Peyer's patch (tissue), 4 donors: ENCODE data around the gene ADD2. TPM values are rescaled to one million over a fixed set of nuclear protein-coding genes. Genes with fewer than 3 reads are reported as not detected.

Source experiments
- DNase-seq, 3 donors: peaks; one replicate each; pipeline ENCODE4 v3.0.0-alpha.2; 2017 to 2019
- H3K27ac ChIP-seq, 4 donors: fragments of 200-600 bp; sonication (generic); one replicate each; pipeline ENCODE4 v1.5.1; 2016 to 2019
- H3K27me3 ChIP-seq, 2 donors: fragments of 200-600 bp; sonication (generic); one replicate each; pipeline ENCODE4 v1.5.1; 2019
- H3K36me3 ChIP-seq, 3 donors: fragments of 200-600 bp; sonication (generic); one replicate each; pipeline ENCODE4 v1.5.1; 2016 to 2019
- H3K4me1 ChIP-seq, 4 donors: fragments of 200-600 bp; sonication (generic); one replicate each; pipeline ENCODE4 v1.5.1; 2016 to 2019
- H3K4me3 ChIP-seq, 4 donors: fragments of 200-600 bp; sonication (generic); 1 replicate in 3 of 4; 2 replicates in 1 of 4; pipeline ENCODE4 v1.5.1; 2016 to 2019; ENCODE audit warnings: mild to moderate bottlenecking in 1 of 4
- H3K9me3 ChIP-seq, 4 donors: fragments of 200-600 bp; sonication (generic); one replicate each; pipeline ENCODE4 v1.5.1; 2016 to 2019; ENCODE audit warnings: mild to moderate bottlenecking in 1 of 4
- POLR2A ChIP-seq, 2 donors: fragments of 450-650 bp; IDR thresholded peaks; one replicate each; pipeline ENCODE4 v1.5.1; 2017; ENCODE audit warnings: antibody characterized with exemption in 2 of 2, mild to moderate bottlenecking in 2 of 2, moderate library complexity in 2 of 2
- total RNA-seq, 4 donors: library from RNA; depleted of rRNA; stranded (reverse); fragments of >200 nt; gene quantifications; one replicate each; pipeline ENCODE4 v1.1.0, GENCODE V29; 2016
- TF ChIP-seq, protein P1 (sequence below), 6 experiments: fragments of 450-650 bp in 4 of 6; fragments of 200-600 bp in 2 of 6; sonication (generic) in 1 of 6; IDR thresholded peaks; one replicate each; pipeline ENCODE4 v1.5.1; 2017 to 2019; ENCODE audit warnings: antibody characterized with exemption in 6 of 6, mild to moderate bottlenecking in 3 of 6, moderate library complexity in 1 of 6

The ADD2 gene
- total RNA-seq, 4 donors from 2014 or later: 0.28 to 14.0 (median 1.7) TPM; not detected in 1

DNA sequence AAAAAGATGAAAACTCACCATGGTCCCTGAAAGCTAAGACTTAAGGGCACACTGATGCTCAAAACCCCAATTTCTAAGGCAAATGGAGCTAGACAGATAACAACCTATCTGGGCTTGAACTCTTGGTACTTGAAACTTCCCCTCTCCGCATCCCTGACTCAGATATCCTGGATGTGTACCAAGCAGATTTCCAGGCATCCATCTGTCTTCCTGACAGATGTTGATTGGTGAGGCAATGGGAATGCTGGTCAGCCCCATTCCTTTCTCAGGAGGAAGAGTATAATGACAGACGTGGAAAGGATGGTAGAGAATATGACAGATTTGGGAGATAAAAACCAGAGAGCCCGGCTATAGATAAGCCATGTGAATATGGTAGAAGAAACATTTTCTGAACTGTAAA lies 69.2 kb downstream of the ADD2 start:
- no peaks in the 10 kb centered on the region for H3K36me3 ChIP-seq
- no peaks in the 10 kb centered on the region for H3K9me3 ChIP-seq
- no peak overlapping the region for H3K4me3 ChIP-seq
- no peak overlapping the region for H3K27ac ChIP-seq
- no peak for DNase-seq
- no peak for TF ChIP-seq POLR2A (IDR thresholded peaks at IDR 0.05)
- TF ChIP-seq, protein P1, sequence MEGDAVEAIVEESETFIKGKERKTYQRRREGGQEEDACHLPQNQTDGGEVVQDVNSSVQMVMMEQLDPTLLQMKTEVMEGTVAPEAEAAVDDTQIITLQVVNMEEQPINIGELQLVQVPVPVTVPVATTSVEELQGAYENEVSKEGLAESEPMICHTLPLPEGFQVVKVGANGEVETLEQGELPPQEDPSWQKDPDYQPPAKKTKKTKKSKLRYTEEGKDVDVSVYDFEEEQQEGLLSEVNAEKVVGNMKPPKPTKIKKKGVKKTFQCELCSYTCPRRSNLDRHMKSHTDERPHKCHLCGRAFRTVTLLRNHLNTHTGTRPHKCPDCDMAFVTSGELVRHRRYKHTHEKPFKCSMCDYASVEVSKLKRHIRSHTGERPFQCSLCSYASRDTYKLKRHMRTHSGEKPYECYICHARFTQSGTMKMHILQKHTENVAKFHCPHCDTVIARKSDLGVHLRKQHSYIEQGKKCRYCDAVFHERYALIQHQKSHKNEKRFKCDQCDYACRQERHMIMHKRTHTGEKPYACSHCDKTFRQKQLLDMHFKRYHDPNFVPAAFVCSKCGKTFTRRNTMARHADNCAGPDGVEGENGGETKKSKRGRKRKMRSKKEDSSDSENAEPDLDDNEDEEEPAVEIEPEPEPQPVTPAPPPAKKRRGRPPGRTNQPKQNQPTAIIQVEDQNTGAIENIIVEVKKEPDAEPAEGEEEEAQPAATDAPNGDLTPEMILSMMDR (IDR thresholded peaks at IDR 0.05): no peak
- H3K27me3 ChIP-seq: no peaks in the 10 kb centered on the region
- no peaks in the 10 kb centered on the region for H3K4me1 ChIP-seq

DNA sequence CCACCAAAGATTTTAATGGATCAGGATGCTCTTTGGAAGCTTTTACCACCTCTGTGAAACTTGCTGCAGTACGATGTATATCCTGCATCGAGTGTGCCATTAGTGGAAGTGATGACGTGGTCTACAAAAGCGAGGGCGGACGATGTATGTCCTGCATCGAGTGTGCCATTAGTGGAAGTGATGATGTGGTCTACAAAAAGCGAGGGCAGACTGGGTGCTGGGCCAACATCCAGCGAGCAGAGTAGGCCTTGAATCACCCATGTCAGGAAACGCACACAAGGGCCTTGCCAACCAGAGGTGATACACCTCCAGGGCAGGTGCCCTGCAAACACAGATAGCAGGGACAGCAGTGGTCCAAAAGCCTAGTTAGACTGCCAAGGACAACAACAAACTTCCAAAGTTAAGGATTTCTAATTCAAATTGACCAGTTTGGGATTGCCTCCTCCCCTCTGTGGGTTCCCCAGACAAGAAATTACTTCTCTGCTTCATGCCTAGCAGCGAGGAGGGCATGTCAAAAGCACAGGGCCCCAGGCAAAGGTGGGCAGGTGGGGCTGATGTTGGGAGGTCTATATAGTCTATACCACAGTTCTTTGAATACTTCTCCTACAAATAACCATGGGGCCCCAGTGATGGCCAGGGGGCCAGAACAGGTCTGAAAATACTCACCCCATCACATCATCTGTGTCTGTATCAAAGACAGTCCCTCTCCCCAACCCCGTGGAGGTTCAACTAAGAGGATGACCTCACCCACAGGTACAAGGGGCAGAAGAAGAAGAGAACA lies 70.2 kb downstream of the ADD2 start:
- Histone ChIP-seq H3K36me3 (no peaks in the 10 kb centered on the region), H3K4me3 (no peak overlapping the region), H3K4me1 (no peaks in the 10 kb centered on the region), H3K27me3 (no peaks in the 10 kb centered on the region), H3K27ac (no peak overlapping the region), H3K9me3 (no peaks in the 10 kb centered on the region)
- TF ChIP-seq, protein P1 (IDR thresholded peaks at IDR 0.05): no peak
- no peak for TF ChIP-seq POLR2A (IDR thresholded peaks at IDR 0.05)
- no peak for DNase-seq

DNA sequence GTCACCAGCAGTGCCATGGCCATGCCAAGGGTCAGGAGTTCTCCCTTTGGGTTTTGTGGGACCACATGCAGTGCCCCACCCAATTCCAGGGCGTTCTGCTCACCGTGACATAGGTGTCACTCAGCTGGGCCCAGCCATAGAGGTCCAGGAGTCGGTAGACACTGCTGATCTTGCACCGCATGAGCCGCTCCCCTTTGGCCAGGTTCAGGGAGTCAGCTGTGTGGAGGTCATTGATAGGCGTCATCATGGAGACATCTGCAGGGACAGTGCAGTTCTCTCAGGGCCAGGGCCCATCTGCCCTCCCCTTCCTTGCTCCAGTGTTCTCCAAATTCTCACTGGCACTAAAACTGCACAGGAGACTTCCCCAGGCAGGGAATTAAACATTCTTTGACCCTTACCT lies 71.9 kb downstream of the ADD2 start:
- Histone ChIP-seq H3K4me3 (no peak overlapping the region), H3K4me1 (no peaks in the 10 kb centered on the region), H3K27me3 (no peaks in the 10 kb centered on the region), H3K9me3 (no peaks in the 10 kb centered on the region), H3K36me3 (no peaks in the 10 kb centered on the region), H3K27ac (no peak overlapping the region)
- no peak for DNase-seq
- no peak for TF ChIP-seq POLR2A (IDR thresholded peaks at IDR 0.05)
- TF ChIP-seq, protein P1 (IDR thresholded peaks at IDR 0.05): no peak

DNA sequence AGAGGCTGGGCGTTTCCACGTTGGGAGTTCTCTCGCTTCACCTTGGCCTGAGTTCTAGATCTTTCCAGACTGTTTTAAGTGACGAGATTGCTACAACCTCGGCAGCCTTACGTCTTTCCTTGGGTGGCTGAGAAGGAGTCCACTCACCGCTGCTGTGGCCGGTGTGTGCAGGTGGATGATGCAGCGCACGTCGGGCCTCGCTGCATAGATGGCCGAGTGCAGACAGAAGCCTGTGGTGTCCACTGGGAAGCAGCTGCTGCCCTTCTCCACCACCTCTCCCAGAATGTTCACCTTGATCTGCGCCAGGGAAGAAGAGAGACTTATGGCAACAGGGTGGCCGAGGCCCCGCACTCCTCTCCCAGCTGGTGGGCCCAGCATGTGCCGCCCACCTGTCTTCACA lies 75.7 kb downstream of the ADD2 start:
- Histone ChIP-seq H3K4me1 (no peaks in the 10 kb centered on the region), H3K9me3 (no peaks in the 10 kb centered on the region), H3K36me3 (no peaks in the 10 kb centered on the region), H3K27me3 (no peaks in the 10 kb centered on the region), H3K27ac (no peak overlapping the region), H3K4me3 (no peak overlapping the region)
- TF ChIP-seq, protein P1 (IDR thresholded peaks at IDR 0.05): no peak
- TF ChIP-seq POLR2A (IDR thresholded peaks at IDR 0.05): no peak
- DNase-seq: no peak

DNA sequence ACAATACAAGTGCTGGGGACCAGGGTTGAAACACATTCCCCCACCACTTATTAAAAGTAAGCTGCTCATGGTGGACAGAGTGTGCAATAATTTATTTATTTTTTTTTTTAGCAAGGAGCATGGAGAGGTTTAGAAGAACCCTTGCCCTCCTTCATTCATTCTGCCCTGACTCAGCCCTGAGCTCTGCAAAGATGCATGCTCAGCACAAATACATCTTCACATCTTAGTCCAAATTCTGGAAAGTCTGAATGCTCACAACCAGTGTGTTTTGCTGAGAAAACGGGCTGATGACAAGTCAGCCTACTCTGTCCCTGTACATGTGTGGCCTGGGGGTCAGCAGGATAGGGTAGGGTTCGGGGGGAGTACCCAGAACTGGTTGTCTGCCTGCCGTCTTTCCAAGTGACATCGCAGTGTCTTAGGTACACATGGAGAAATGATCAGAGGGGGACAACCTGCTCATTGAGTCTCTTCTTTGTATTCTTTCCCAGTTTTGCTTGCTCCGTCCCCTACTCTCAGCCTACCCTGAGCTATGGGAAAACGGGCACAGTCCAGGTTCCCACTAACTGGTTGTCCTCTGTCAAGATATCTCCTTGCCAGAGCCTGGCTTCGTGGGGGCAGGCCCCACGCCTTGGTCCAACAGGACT lies 76.4 kb downstream of the ADD2 start:
- H3K9me3 ChIP-seq: no peaks in the 10 kb centered on the region
- no peaks in the 10 kb centered on the region for H3K4me1 ChIP-seq
- DNase-seq: no peak
- TF ChIP-seq, protein P1 (IDR thresholded peaks at IDR 0.05): no peak
- no peak for TF ChIP-seq POLR2A (IDR thresholded peaks at IDR 0.05)
- H3K4me3 ChIP-seq: no peak overlapping the region
- H3K36me3 ChIP-seq: no peaks in the 10 kb centered on the region
- H3K27ac ChIP-seq: no peak overlapping the region
- H3K27me3 ChIP-seq: no peaks in the 10 kb centered on the region
